Transverse colon (tissue), 4 donors: ENCODE data around the gene DDX27. TPM values are rescaled to one million over a fixed set of nuclear protein-coding genes. Genes with fewer than 3 reads are reported as not detected.

Experiments
- DNase-seq: peaks from one replicate; pipeline ENCODE4 v3.0.0-alpha.2; 2019
- H3K27ac ChIP-seq, 4 donors: fragments of 200-600 bp; sonication (generic); 2 replicates each; pipeline ENCODE4 v1.5.1; 2016 to 2018; ENCODE audit warnings: inconsistent platforms in 4 of 4
- H3K27me3 ChIP-seq: fragments of 200-600 bp; sonication (generic); 2 replicates; pipeline ENCODE4 v1.5.1; 2017; ENCODE audit warnings: inconsistent platforms
- H3K36me3 ChIP-seq, 4 donors: fragments of 200-600 bp; sonication (generic); 2 replicates each; pipeline ENCODE4 v1.5.1; 2017 to 2019; ENCODE audit warnings: inconsistent platforms in 4 of 4
- H3K4me1 ChIP-seq, 4 donors: fragments of 200-600 bp; sonication (generic); 2 replicates each; pipeline ENCODE4 v1.5.1; 2017 to 2020; ENCODE audit warnings: inconsistent platforms in 4 of 4
- H3K4me3 ChIP-seq, 4 donors: fragments of 200-600 bp; sonication (generic); 1 replicate in 1 of 4; 2 replicates in 3 of 4; pipeline versions ENCODE4 v1.5.1 to v1.6.1; 2017 to 2019; ENCODE audit warnings: inconsistent platforms in 4 of 4
- H3K9me3 ChIP-seq, 2 donors: fragments of 200-600 bp; sonication (generic); 2 replicates each; pipeline ENCODE4 v1.5.1; 2017 to 2019; ENCODE audit warnings: inconsistent platforms in 2 of 2
- CTCF ChIP-seq, 5 experiments: fragments of 200-600 bp in 3 of 5; fragments of 450-650 bp in 2 of 5; sonication (generic) in 3 of 5; IDR thresholded peaks; 1 replicate in 2 of 5; 2 replicates in 3 of 5; pipeline ENCODE4 v1.5.1; 2016 to 2017; ENCODE audit warnings: antibody characterized with exemption in 5 of 5, inconsistent platforms in 3 of 5, mild to moderate bottlenecking in 2 of 5, moderate library complexity in 1 of 5
- EP300 ChIP-seq: sonication (generic); formaldehyde crosslinking; IDR thresholded peaks from one replicate; pipeline ENCODE4 v1.6.1; 2017; ENCODE audit warnings: antibody characterized with exemption, low read depth
- POLR2A ChIP-seq: fragments of 450-650 bp; IDR thresholded peaks from one replicate; pipeline ENCODE4 v1.6.1; 2016; ENCODE audit warnings: antibody characterized with exemption, mild to moderate bottlenecking, moderate library complexity
- POLR2AphosphoS5 ChIP-seq, 3 donors: sonication (generic); formaldehyde crosslinking; IDR thresholded peaks; one replicate each; pipeline ENCODE4 v1.6.1; 2016; ENCODE audit warnings: antibody characterized with exemption in 3 of 3
- WGBS, 2 donors: methylation state at CpG; one replicate each; pipeline ENCODE4 v1.1.5; 2018; ENCODE audit warnings: low coverage in 1 of 2; 5-methylcytosine and 5-hydroxymethylcytosine counted together
- in situ Hi-C, 4 donors: fragments of 200-750 bp; cut with MboI; loops; one replicate each; pipeline versions ENCODE4 v1.15.0 to v1.15.1; 2017; ENCODE audit warnings: low sequenced_read_pairs in 3 of 4, low pct_ligation_motif_present in 1 of 4, low pct_unique_long_range_greater_than_20kb in 1 of 4
- intact Hi-C: fragments of 100-400 bp; cut with DNase I; formaldehyde crosslinking; loops from one replicate; pipeline ENCODE4 v1.15.1; 2023; ENCODE audit warnings: low total_unique reads
- total RNA-seq, 4 donors: library from RNA; depleted of rRNA; stranded (reverse); fragments of >200 nt; gene quantifications; one replicate each; pipeline ENCODE4 v1.1.0, GENCODE V29; 2016

DDX27 gene
- total RNA-seq, 4 donors from 2014 or later, result 13.1 to 37.0 (median 24.8) TPM

GRCh38 chr20:49278818-49279676 is 59.8 kb downstream of the DDX27 start:
- DNase-seq, result peak; percentile 27
- Histone ChIP-seq H3K4me3 (peak overlapping the region; percentile 64 to 91 (median 76)), H3K4me1 (peaks cover 6 to 55% (median 25%) of the 10 kb centered on the region in 4 donors), H3K27me3 (no peaks in the 10 kb centered on the region), H3K36me3 (peaks cover 1 to 43% (median 30%) of the 10 kb centered on the region in 4 donors), H3K27ac (peak overlapping the region; percentile 94 to 97 (median 96)), H3K9me3 (peaks cover 12 to 14% of the 10 kb centered on the region in 2 donors)
- intact Hi-C loops, result no loop called here
- 18 to 19% methylated on average over 19 to 33 of the region's 33 CpGs for WGBS, 2 donors
- in situ Hi-C loops, result no loop called here
- no peak for TF ChIP-seq CTCF (IDR thresholded peaks at IDR 0.05)
- no peak for TF ChIP-seq POLR2AphosphoS5 (IDR thresholded peaks at IDR 0.05)
- no peak for TF ChIP-seq POLR2A
- no peak for TF ChIP-seq EP300

GRCh38 chr20:49279677-49280462 is 60.7 kb downstream of the DDX27 start:
- Histone ChIP-seq H3K4me3 (peak overlapping the region in 3 of 4 donors; percentile 74 to 91 (median 79)), H3K9me3 (peaks cover 14% of the 10 kb centered on the region in 2 donors), H3K4me1 (peaks cover 6 to 55% (median 25%) of the 10 kb centered on the region in 4 donors), H3K27ac (peak overlapping the region; percentile 11 to 97 (median 96)), H3K27me3 (no peaks in the 10 kb centered on the region), H3K36me3 (peaks cover 1 to 51% (median 35%) of the 10 kb centered on the region in 4 donors)
- no peak for DNase-seq
- in situ Hi-C loops, result no loop called here
- 57 to 65% methylated on average over 5 to 7 of the region's 7 CpGs for WGBS, 2 donors
- intact Hi-C loops, result no loop called here
- TF ChIP-seq POLR2A (no peak), POLR2AphosphoS5 (IDR thresholded peaks at IDR 0.05) (no peak), CTCF (IDR thresholded peaks at IDR 0.05) (no peak), EP300 (no peak)

- peaks cover 1 to 58% (median 41%) of the 10 kb centered on the region in 4 donors for H3K36me3 ChIP-seq
- H3K27me3 ChIP-seq, result no peaks in the 10 kb centered on the region
- peak overlapping the region in 1 of 4 donors; percentile 91 for H3K4me3 ChIP-seq
- peak overlapping the region in 3 of 4 donors; percentile 11 to 97 (median 30) for H3K27ac ChIP-seq
- in situ Hi-C loops (no loop called here), intact Hi-C loops (no loop called here)
- peaks cover 20 to 21% of the 10 kb centered on the region in 2 donors for H3K9me3 ChIP-seq
- TF ChIP-seq POLR2AphosphoS5 (IDR thresholded peaks at IDR 0.05) (no peak), CTCF (IDR thresholded peaks at IDR 0.05) (no peak), POLR2A (no peak), EP300 (no peak)
- H3K4me1 ChIP-seq, result peaks cover 6 to 49% (median 25%) of the 10 kb centered on the region in 4 donors
- 43 to 69% methylated on average over 2 to 6 of the region's 6 CpGs for WGBS, 2 donors
- no peak for DNase-seq
Measured at GRCh38 chr20:49280463-49281058, 61.3 kb downstream of the DDX27 start.
